DND-41 (cell line): Measurements from ENCODE around the gene CXXC4.

Experiments used
- EZH2 ChIP-seq: IDR thresholded peaks from 3 replicates; pipeline ENCODE4 v1.6.1; 2012; ENCODE audit warnings: borderline replicate concordance, low read depth, mild to moderate bottlenecking, moderate library complexity, low read length, inconsistent platforms; ENCODE audit not compliant: severe bottlenecking
- TF ChIP-seq, protein P1 (sequence below): IDR thresholded peaks from 2 replicates; pipeline ENCODE4 v1.5.1; 2012; ENCODE audit warnings: borderline replicate concordance, low read length, moderate library complexity, mild to moderate bottlenecking; ENCODE audit not compliant: poor library complexity, severe bottlenecking; ENCODE audit errors: extremely low read depth

DNA sequence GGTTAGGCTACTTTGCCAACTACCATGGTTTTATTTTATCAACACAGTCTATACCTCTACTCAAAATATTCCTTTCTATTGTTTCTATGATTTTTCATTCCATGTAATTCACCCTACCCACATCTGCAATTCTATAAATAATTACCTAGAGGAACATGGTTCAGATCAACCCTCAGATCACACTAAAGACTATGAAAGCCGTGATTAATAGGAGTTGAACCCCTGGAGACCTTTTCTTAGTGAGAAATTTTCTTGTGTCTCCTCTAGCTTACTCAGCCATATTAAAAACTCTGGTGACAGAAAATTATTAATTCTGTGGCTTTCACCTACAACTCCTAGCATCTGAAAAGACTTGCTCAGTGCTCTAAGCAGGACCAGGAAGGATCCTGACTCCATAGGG is 38.5 kb upstream of the CXXC4 start:
- TF ChIP-seq, protein P1, sequence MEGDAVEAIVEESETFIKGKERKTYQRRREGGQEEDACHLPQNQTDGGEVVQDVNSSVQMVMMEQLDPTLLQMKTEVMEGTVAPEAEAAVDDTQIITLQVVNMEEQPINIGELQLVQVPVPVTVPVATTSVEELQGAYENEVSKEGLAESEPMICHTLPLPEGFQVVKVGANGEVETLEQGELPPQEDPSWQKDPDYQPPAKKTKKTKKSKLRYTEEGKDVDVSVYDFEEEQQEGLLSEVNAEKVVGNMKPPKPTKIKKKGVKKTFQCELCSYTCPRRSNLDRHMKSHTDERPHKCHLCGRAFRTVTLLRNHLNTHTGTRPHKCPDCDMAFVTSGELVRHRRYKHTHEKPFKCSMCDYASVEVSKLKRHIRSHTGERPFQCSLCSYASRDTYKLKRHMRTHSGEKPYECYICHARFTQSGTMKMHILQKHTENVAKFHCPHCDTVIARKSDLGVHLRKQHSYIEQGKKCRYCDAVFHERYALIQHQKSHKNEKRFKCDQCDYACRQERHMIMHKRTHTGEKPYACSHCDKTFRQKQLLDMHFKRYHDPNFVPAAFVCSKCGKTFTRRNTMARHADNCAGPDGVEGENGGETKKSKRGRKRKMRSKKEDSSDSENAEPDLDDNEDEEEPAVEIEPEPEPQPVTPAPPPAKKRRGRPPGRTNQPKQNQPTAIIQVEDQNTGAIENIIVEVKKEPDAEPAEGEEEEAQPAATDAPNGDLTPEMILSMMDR: no peak
- no peak for TF ChIP-seq EZH2
